ENCODE results near the gene ZNF467. TPM values are rescaled to one million over a fixed set of nuclear protein-coding genes. Genes with fewer than 3 reads are reported as not detected.

Gene ZNF467
- total and polyA plus RNA-seq, 2 donors (not counting 3 experiments of a cell fraction or from before 2014, with no cell fraction given): 4.2 to 8.9 TPM

DNA sequence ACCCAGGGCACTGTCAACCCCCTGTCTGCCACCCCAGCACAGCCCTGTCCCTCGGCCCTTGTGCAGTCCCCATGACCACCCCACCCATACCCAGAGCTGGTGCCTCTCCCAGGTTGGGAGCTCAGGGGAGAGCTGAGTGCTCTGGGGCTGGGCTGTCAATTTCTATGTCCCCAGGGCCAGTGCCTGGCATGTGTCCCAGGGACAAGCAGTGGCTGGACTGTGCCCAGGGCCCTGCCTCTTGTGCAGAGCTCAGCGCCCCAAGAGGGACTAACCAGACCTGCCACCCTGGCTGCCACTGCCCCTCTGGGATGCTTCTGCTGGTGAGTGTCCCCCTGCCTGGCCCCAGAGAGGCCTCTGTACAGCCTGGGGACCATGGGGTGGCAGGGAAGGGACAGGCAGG lies 35.8 kb upstream of the ZNF467 start:
- Histone ChIP-seq H3K9me3 (replicated peaks; ENCODE audit: control insufficient read depth, insufficient read depth, low read length) (no peaks in the 10 kb centered on the region), H3K79me2 (ENCODE audit: control insufficient read depth, insufficient read depth, low read length) (no peaks in the 10 kb centered on the region), H3K9ac (replicated peaks; ENCODE audit: extremely low read depth, insufficient read depth, low read length) (no peak overlapping the region), H3K9me1 (replicated peaks; ENCODE audit: control insufficient read depth, extremely low read depth, insufficient read depth, low read length) (no peaks in the 10 kb centered on the region), H3K36me3 (ENCODE audit: control insufficient read depth in 2 of 2, extremely low read depth in 1 of 2, insufficient read depth in 2 of 2, low read length in 2 of 2) (no peaks in the 10 kb centered on the region), H3K27me3 (ENCODE audit: control insufficient read depth in 2 of 2, insufficient read depth in 2 of 2, low read length in 2 of 2) (no peaks in the 10 kb centered on the region), H4K20me1 (replicated peaks; ENCODE audit: control insufficient read depth, extremely low read depth, insufficient read depth, low read length) (no peaks in the 10 kb centered on the region), H3K4me1 (ENCODE audit: control insufficient read depth, extremely low read depth, insufficient read depth, low read length) (no peaks in the 10 kb centered on the region), H3K27ac (ENCODE audit: insufficient read depth, low read depth, low read length) (no peak overlapping the region), H3K4me2 (ENCODE audit: insufficient read depth, low read length) (no peak overlapping the region), H3K4me3 (replicated peaks in 1 of 3; ENCODE audit: insufficient read depth in 1 of 3, low read depth in 1 of 3, low read length in 3 of 3) (no peak overlapping the region), H2AFZ (ENCODE audit: low read depth, low read length) (no peak overlapping the region)
- TF ChIP-seq, protein P1, sequence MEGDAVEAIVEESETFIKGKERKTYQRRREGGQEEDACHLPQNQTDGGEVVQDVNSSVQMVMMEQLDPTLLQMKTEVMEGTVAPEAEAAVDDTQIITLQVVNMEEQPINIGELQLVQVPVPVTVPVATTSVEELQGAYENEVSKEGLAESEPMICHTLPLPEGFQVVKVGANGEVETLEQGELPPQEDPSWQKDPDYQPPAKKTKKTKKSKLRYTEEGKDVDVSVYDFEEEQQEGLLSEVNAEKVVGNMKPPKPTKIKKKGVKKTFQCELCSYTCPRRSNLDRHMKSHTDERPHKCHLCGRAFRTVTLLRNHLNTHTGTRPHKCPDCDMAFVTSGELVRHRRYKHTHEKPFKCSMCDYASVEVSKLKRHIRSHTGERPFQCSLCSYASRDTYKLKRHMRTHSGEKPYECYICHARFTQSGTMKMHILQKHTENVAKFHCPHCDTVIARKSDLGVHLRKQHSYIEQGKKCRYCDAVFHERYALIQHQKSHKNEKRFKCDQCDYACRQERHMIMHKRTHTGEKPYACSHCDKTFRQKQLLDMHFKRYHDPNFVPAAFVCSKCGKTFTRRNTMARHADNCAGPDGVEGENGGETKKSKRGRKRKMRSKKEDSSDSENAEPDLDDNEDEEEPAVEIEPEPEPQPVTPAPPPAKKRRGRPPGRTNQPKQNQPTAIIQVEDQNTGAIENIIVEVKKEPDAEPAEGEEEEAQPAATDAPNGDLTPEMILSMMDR (IDR thresholded peaks at IDR 0.05; ENCODE audit: extremely low read depth in 1 of 2, insufficient read depth in 1 of 2, low read depth in 1 of 2, low read length in 2 of 2): no peak
- TF ChIP-seq POLR2AphosphoS5 (IDR thresholded peaks at IDR 0.05; ENCODE audit: insufficient read depth, low read depth, low read length) (no peak), FOS (IDR thresholded peaks at IDR 0.05; ENCODE audit: borderline replicate concordance, insufficient read depth, low read length) (no peak), JUN (IDR thresholded peaks at IDR 0.05; ENCODE audit: borderline replicate concordance, insufficient read depth, insufficient read length, low read depth) (no peak), POLR2A (IDR thresholded peaks at IDR 0.05; ENCODE audit: low read depth, low read length) (no peak), EZH2 (IDR thresholded peaks at IDR 0.05; ENCODE audit: borderline replicate concordance, low read depth, low read length, severe bottlenecking) (no peak), GATA2 (IDR thresholded peaks at IDR 0.05; ENCODE audit: insufficient read depth, insufficient read length, low read depth, low read length) (no peak), MYC (IDR thresholded peaks at IDR 0.05; ENCODE audit: low read depth, low read length) (no peak)
- TF ChIP-seq, protein P2, sequence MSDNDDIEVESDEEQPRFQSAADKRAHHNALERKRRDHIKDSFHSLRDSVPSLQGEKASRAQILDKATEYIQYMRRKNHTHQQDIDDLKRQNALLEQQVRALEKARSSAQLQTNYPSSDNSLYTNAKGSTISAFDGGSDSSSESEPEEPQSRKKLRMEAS (IDR thresholded peaks at IDR 0.05; ENCODE audit: insufficient read depth, insufficient read length): no peak
- no peak for DNase-seq (ENCODE audit: low read depth, low spot score)
- dilution Hi-C loops (cut with MboI; ENCODE audit: extremely low pct_ligation_motif_present, low sequenced_read_pairs): no loop called here
- ChIA-PET CTCF (interaction anchor here (0.9 kb wide), 1 partner anchor 75 kb away, joined by 3 read pairs; no protein-coding TSS in a partner anchor), POLR2A (no interaction called here)
- intact Hi-C loops (cut with micrococcal nuclease): loop anchor here (5.0 kb wide), 1 partner anchor 468 kb away; no protein-coding TSS in a partner anchor
- no TSS peak for BruUV-seq (replicated peaks)
- no peak for FAIRE-seq

Measured in endothelial cell of umbilical vein (primary cell).